SK-N-MC (cell line): ENCODE results near the gene CAMTA1.
A peak's percentile ranks its signal among the peaks of the same experiment; 100 is the strongest.

Experiments
- DNase-seq: peaks from one replicate; pipeline ENCODE4 v3.0.0-alpha.2; 2011; ENCODE audit warnings: low read depth, low spot score
- H3K27ac ChIP-seq: fragments of 200-600 bp; sonication (generic); 2 replicates; pipeline ENCODE4 v1.5.1; 2016; ENCODE audit warnings: mixed run types
- H3K36me3 ChIP-seq: fragments of 200-600 bp; sonication (generic); 2 replicates; pipeline ENCODE4 v1.6.1; 2017; ENCODE audit warnings: antibody characterized with exemption, low read length, mixed read lengths; ENCODE audit not compliant: insufficient read depth
- H3K4me3 ChIP-seq: fragments of 200-600 bp; sonication (generic); 2 replicates; pipeline ENCODE4 v1.5.1; 2016
- H3K9ac ChIP-seq: fragments of 200-600 bp; sonication (generic); 2 replicates; pipeline ENCODE4 v1.8.0; 2017; ENCODE audit warnings: mixed run types, mixed read lengths; ENCODE audit not compliant: insufficient read length
- H3K9me3 ChIP-seq: fragments of 200-600 bp; sonication (generic); 2 replicates; pipeline ENCODE4 v1.6.1; 2017; ENCODE audit warnings: low read depth, mild to moderate bottlenecking, antibody characterized with exemption, low read length, moderate library complexity, mixed read lengths
- EZH2 ChIP-seq: fragments of 200-600 bp; sonication (generic); IDR thresholded peaks from one replicate; pipeline ENCODE4 v1.6.1; 2017; ENCODE audit warnings: antibody characterized with exemption
- FOXP2 ChIP-seq: optimal IDR thresholded peaks from 2 replicates; pipeline ENCODE3; 2011; ENCODE audit warnings: mild to moderate bottlenecking, moderate library complexity; ENCODE audit not compliant: insufficient read depth; ENCODE audit errors: extremely low read length, control extremely low read depth
- POLR2AphosphoS5 ChIP-seq: IDR thresholded peaks from 2 replicates; pipeline ENCODE4 v1.6.1; 2012; ENCODE audit warnings: mild to moderate bottlenecking, low read depth, low read length, borderline replicate concordance

CAMTA1 gene

DNA sequence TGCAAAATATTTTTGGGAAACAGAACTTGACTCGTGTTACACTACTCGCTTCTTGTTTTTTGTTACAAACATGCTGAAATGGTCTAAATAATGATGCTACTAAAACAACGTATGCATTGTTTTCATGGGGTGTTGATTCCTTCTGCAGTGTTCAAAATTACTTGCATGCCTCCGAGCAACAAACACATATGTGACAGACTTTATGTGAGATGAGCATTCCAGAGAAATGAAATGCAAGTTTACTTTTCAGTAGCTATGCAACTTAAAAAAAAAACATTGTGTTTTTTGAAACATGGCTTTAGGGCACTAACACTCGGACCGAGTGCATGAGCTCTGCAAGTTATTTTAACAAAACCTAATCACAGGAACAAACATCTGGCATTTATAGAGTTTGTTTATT lies 84.8 kb downstream of the CAMTA1 start:
- H3K4me3 ChIP-seq = peak overlapping the region; percentile 21
- TF ChIP-seq FOXP2 (no peak), POLR2AphosphoS5 (no peak), EZH2 (no peak)
- H3K27ac ChIP-seq = peak overlapping the region; percentile 43; the same call in 1 of the 2 replicates
- H3K9ac ChIP-seq = peak overlapping the region; percentile 1
- H3K36me3 ChIP-seq = no peaks in the 10 kb centered on the region; the same call in 1 of the 2 replicates
- DNase-seq = no peak
- no peaks in the 10 kb centered on the region for H3K9me3 ChIP-seq

GRCh38 chr1:6870571-6870970 lies 85.3 kb downstream of the CAMTA1 start:
- Histone ChIP-seq H3K27ac (peak overlapping the region; percentile 43; the same call in 1 of the 2 replicates), H3K4me3 (peak overlapping the region; percentile 21), H3K36me3 (no peaks in the 10 kb centered on the region; the same call in 1 of the 2 replicates), H3K9ac (peak overlapping the region; percentile 1), H3K9me3 (no peaks in the 10 kb centered on the region)
- no peak for DNase-seq
- TF ChIP-seq POLR2AphosphoS5 = no peak
- no peak for TF ChIP-seq FOXP2
- no peak for TF ChIP-seq EZH2

DNA sequence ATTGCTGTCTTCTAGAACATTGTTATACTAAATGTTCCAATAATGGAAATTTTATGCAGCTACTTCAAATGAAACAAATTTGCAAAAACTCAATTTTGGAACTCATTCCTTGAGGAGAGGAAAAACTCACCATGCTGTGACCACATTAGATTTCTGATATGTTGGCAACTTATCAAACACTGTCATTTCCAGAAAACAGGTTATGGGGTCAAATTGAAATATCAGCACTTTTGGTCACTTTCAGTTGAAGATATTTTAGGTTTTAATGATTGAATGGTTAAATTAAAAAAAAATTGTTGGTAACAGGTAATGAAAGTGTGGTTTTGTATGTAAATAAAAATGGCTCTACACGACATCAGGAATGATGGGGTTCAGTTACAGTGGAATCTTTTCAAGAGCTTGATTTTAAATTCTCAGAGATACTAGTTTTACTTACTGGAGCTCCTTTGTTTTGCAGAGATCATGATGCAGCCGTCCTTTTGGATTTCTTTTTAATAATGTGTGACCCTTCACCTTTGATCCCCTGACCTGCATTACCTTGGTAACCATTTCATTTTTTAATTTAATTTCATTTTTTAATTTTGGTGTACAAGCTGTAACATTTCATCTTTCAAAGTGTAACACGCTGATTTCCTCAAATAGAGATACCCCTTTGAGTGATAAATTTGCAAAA lies 86.2 kb downstream of the CAMTA1 start:
- no peak for TF ChIP-seq EZH2
- no peak for TF ChIP-seq POLR2AphosphoS5
- TF ChIP-seq FOXP2 = no peak
- Histone ChIP-seq H3K4me3 (no peak overlapping the region), H3K27ac (no peak overlapping the region), H3K9me3 (no peaks in the 10 kb centered on the region), H3K36me3 (no peaks in the 10 kb centered on the region; the same call in 1 of the 2 replicates), H3K9ac (no peak overlapping the region)
- no peak for DNase-seq

GRCh38 chr1:6872573-6873261 lies 87.5 kb downstream of the CAMTA1 start:
- Histone ChIP-seq H3K4me3 (no peak overlapping the region), H3K9me3 (no peaks in the 10 kb centered on the region), H3K36me3 (no peaks in the 10 kb centered on the region; the same call in 1 of the 2 replicates), H3K27ac (no peak overlapping the region), H3K9ac (no peak overlapping the region)
- TF ChIP-seq EZH2 (no peak), FOXP2 (no peak), POLR2AphosphoS5 (no peak)
- DNase-seq = no peak

DNA sequence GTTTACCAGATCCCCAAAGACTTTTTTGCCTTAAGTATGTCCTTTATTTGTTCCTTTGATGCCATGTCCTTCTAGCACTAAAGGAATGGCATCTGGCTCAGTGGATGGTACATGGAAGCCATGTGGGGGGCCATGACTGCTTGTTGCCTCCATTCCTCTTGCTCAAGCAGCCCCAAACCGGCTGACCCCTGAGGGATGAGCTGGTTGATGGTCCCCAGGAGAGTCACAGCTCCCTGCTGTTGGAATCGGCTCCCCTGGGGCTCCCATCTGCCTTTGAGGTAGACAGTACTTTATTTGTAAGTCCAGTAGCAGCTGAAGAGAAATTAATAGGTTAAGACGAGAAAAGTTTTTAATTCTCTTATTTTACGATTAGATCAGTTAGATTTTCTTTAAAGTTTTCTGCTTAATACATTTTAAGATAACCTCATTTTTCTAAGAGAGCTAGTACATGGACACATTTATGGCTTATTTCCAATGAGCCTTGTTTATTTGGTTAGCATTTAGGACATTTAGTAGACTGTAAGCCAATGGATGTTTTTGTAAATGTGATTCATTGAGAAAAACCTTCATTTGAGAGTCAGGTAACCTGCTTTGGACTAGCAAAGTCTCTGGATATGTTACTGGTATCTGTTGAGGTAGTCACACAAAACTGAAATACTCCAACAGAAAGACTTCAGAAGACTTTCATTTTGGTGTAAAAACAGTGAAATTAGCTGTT lies 88.2 kb downstream of the CAMTA1 start:
- TF ChIP-seq FOXP2 (no peak), EZH2 (no peak), POLR2AphosphoS5 (no peak)
- Histone ChIP-seq H3K9me3 (no peaks in the 10 kb centered on the region), H3K4me3 (no peak overlapping the region), H3K27ac (no peak overlapping the region), H3K9ac (no peak overlapping the region), H3K36me3 (no peaks in the 10 kb centered on the region; the same call in 1 of the 2 replicates)
- DNase-seq = no peak

- no peak for DNase-seq
- H3K9ac ChIP-seq = no peak overlapping the region
- H3K9me3 ChIP-seq = no peaks in the 10 kb centered on the region
- no peak overlapping the region for H3K27ac ChIP-seq
- H3K36me3 ChIP-seq = no peaks in the 10 kb centered on the region; the same call in 1 of the 2 replicates
- no peak for TF ChIP-seq POLR2AphosphoS5
- TF ChIP-seq FOXP2 = no peak
- no peak for TF ChIP-seq EZH2
- no peak overlapping the region for H3K4me3 ChIP-seq
These were observed 89.0 kb downstream of the CAMTA1 start for GRCh38 chr1:6874298-6874697.

GRCh38 chr1:6880951-6881690 lies 95.9 kb downstream of the CAMTA1 start:
- DNase-seq = no peak
- Histone ChIP-seq H3K9ac (no peak overlapping the region), H3K9me3 (no peaks in the 10 kb centered on the region), H3K27ac (no peak overlapping the region), H3K4me3 (no peak overlapping the region), H3K36me3 (no peaks in the 10 kb centered on the region)
- TF ChIP-seq POLR2AphosphoS5 = no peak
- no peak for TF ChIP-seq FOXP2
- no peak for TF ChIP-seq EZH2
